ENCODE measurements around the gene MAP3K20.

DNA sequence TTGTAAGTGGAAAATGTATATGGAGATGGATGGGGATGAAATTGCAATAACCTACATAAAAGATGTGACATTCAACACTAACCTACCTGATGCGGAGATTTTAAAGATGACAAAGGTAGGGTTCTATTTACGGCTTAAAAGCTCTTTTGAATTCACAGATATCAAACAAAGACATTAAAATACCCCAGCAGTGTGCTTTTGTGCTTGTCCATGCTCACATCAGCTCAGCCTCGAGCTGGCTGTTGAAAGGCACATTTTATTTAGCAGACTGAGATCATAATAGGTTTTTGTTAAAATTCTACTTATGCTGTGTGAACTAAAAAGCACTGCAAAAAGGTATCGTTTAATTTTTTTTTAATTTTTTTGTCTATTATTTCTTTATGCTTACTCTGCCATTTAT is 183.1 kb downstream of the MAP3K20 start:
- TF ChIP-seq CTCF (conservative IDR thresholded peaks at IDR 0.05; ENCODE audit: low read depth in 2 of 2) (no peak), EZH2phosphoT487 (IDR thresholded peaks at IDR 0.05; ENCODE audit: unreplicated experiment) (no peak), EZH2 (IDR thresholded peaks at IDR 0.05; ENCODE audit: low read depth, unreplicated experiment) (no peak), ZNF331 (CRISPR knock-in tag; IDR thresholded peaks at IDR 0.05; ENCODE audit: low read depth) (no peak), REST (IDR thresholded peaks at IDR 0.05; ENCODE audit: unreplicated experiment) (no peak), STAT1 (IDR thresholded peaks at IDR 0.05; ENCODE audit: unreplicated experiment) (no peak), POLR2AphosphoS5 (IDR thresholded peaks at IDR 0.05; ENCODE audit: low read depth) (no peak), JUNB (IDR thresholded peaks at IDR 0.05; ENCODE audit: unreplicated experiment) (no peak), CREB1 (CRISPR knock-in tag; IDR thresholded peaks at IDR 0.05; ENCODE audit: low read depth) (no peak), ZNF114 (CRISPR knock-in tag; IDR thresholded peaks at IDR 0.05) (no peak), ETS1 (IDR thresholded peaks at IDR 0.05) (no peak), NANOG (IDR thresholded peaks at IDR 0.05; ENCODE audit: borderline replicate concordance) (no peak), ZNF462 (CRISPR knock-in tag; IDR thresholded peaks at IDR 0.05) (no peak)
